ENCODE measurements around the gene SLC13A2.

DNA sequence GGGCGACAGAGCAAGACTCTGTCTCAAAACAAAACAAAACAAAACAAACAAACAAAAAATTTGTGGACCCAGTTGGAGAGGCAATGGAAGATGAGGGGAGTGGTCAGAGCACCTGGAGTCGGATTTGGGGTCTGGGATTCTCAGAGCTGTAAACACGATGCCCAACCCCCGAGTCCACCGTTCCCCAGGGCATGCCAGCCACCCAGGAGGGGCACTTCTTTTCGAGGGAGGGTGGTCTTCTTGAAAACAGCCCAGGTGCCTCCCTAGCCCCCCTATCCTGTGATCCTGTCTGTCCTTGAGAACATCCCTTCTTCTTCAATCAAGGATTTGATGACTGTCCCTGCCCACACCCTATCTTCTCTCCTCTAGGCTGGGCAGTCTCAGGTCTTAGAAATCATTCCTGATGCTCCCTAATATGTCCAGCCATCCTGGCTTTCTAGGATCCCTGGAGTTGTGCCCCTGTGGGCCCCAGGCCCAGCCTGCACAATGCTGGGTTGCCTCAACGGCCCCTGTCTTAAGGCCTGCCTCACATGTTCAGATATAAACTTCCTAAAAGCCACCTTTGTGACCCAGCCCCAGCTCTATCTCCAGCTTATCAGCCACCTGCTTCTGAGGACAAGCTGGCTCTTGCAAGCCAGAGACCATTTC lies 3.1 kb upstream of the SLC13A2 start:
- TF ChIP-seq POLR2A (IDR thresholded peaks at IDR 0.05): no peak
- TF ChIP-seq, protein P1, sequence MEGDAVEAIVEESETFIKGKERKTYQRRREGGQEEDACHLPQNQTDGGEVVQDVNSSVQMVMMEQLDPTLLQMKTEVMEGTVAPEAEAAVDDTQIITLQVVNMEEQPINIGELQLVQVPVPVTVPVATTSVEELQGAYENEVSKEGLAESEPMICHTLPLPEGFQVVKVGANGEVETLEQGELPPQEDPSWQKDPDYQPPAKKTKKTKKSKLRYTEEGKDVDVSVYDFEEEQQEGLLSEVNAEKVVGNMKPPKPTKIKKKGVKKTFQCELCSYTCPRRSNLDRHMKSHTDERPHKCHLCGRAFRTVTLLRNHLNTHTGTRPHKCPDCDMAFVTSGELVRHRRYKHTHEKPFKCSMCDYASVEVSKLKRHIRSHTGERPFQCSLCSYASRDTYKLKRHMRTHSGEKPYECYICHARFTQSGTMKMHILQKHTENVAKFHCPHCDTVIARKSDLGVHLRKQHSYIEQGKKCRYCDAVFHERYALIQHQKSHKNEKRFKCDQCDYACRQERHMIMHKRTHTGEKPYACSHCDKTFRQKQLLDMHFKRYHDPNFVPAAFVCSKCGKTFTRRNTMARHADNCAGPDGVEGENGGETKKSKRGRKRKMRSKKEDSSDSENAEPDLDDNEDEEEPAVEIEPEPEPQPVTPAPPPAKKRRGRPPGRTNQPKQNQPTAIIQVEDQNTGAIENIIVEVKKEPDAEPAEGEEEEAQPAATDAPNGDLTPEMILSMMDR (IDR thresholded peaks at IDR 0.05): no peak

Measured in right lobe of liver (tissue), 4 donors.